Measurements from ENCODE around the gene FAM89B.

FAM89B gene

DNA sequence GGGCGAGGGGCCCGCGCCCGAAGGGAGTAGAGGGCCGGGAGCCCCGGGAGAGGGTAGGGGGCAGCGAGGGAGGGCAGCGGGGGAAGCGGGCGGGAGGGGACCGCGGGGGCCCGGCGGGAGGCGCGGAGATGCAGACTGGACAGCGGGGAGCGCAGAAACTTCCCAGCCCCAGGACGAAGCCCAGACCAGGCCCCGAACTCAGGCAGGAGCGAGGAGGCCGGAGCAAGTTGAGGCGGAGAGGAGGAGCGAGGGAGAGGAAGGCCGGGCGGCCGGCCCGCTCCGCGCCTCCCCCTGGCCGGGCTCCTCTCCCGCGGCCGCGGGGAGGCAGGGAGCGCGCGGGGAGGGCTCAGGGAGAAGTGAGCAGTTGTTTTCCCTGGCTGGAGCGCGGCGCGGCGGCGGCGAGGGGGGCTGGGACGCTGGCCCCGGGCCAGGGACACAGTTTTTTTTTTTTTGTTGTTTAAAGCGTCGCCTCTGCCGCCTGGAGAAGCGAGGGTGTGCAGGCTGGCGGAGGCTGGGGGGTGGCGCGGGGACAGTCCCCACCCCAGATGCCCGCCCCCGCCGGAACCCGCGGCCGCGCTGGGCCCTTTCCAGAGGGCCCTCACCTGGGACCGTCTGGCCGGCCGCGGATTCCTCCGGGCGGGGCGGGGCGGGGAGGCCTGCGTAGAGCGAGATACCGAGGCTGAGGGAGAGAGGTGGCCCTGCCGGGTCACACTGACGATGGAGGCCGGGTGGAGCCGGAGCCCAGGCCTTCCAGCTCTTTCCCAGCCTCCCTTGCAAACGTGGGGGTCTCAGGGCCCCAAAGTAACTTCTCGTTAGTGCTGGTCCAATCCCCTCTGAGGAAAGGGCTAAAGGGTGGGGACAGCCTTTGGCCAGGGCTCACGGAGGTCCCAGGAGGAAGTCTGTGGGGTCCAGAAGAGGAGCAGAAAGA is 14.1 kb upstream of the FAM89B start, which contains the start of gene LTBP3:
Gene LTBP3, minus strand, starts transcription at position 358 of the 928 bp plus-strand sequence. CDS start 400 bp downstream, outside the sequence.
- peak within 1 kb of the TSS; percentile 23; the same call in 1 of the 2 replicates for H3K27ac ChIP-seq (ENCODE audit: low read length)
- no peak for TF ChIP-seq EZH2phosphoT487 (IDR thresholded peaks at IDR 0.05; ENCODE audit: low read length)
- no peak for TF ChIP-seq EZH2 (optimal IDR thresholded peaks at IDR 0.05; ENCODE audit: low read depth, low read length)
- TF ChIP-seq, protein P1, sequence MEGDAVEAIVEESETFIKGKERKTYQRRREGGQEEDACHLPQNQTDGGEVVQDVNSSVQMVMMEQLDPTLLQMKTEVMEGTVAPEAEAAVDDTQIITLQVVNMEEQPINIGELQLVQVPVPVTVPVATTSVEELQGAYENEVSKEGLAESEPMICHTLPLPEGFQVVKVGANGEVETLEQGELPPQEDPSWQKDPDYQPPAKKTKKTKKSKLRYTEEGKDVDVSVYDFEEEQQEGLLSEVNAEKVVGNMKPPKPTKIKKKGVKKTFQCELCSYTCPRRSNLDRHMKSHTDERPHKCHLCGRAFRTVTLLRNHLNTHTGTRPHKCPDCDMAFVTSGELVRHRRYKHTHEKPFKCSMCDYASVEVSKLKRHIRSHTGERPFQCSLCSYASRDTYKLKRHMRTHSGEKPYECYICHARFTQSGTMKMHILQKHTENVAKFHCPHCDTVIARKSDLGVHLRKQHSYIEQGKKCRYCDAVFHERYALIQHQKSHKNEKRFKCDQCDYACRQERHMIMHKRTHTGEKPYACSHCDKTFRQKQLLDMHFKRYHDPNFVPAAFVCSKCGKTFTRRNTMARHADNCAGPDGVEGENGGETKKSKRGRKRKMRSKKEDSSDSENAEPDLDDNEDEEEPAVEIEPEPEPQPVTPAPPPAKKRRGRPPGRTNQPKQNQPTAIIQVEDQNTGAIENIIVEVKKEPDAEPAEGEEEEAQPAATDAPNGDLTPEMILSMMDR (IDR thresholded peaks at IDR 0.05; ENCODE audit: low read length), result no peak
- H3F3A ChIP-seq (ENCODE audit: insufficient read depth, low read length), result peaks cover 15% of the 10 kb centered on the region; the same call in 1 of the 2 replicates
- H2AFZ ChIP-seq (ENCODE audit: low read length), result peak within 1 kb of the TSS; percentile 78
- no peaks in the 10 kb centered on the region for H4K20me1 ChIP-seq (ENCODE audit: insufficient read depth, low read length)
- peak within 1 kb of the TSS; percentile 59 for H3K4me3 ChIP-seq (ENCODE audit: low read length)
- 0 out of 2 replicates have a peak, but pooled peaks cover 5% of the 10 kb centered on the region for H3K4me1 ChIP-seq (ENCODE audit: low read length)
- H3K36me3 ChIP-seq (replicated peaks; ENCODE audit: insufficient read depth, low read length), result no peaks in the 10 kb centered on the region
- H3K79me2 ChIP-seq (ENCODE audit: low read length), result no peaks in the 10 kb centered on the region
- H3K9me3 ChIP-seq (replicated peaks; ENCODE audit: insufficient read depth, low read length), result no peaks in the 10 kb centered on the region
- H3K4me2 ChIP-seq (ENCODE audit: low read depth, low read length), result peak within 1 kb of the TSS; percentile 79
- no peaks in the 10 kb centered on the region for H3K9me2 ChIP-seq (replicated peaks; ENCODE audit: insufficient read depth, low read length)
- peak; percentile 42 for DNase-seq
- peak within 1 kb of the TSS; percentile 65; the same call in 1 of the 2 replicates for H3K9ac ChIP-seq (ENCODE audit: low read length)
- no peaks in the 10 kb centered on the region for H3K27me3 ChIP-seq (replicated peaks; ENCODE audit: insufficient read depth, low read length)

DNA sequence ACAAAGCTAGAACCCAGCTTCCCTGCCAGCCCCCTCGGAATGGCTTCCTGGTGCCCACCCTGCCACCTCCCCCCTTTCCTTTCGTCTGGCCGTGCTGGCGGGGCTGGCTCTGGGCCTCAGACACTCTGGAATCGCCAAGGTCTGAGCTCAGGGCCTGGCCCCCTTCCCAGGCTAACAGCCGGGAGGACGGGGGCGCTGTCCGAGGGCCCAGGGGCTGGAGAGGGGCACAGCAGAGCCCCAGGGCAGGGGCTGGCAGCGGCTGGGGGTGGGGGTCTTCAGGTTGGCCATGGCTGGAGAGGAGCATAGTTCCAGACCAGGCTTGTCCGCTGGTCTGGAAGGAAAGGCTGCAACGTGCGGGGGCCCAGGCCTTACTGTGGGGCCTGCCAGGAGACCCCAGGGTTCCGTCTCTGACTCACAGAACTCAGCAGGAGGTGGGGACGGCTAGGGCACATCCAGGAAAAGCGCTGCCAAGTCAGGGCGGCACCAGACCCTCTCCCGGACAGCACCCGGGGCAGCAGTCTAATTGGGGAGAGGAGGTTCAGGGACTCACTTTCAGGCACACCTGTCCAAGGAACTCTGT is 13.3 kb upstream of the FAM89B start:
- Histone ChIP-seq H3F3A (ENCODE audit: insufficient read depth, low read length) (peaks cover 15% of the 10 kb centered on the region; the same call in 1 of the 2 replicates), H3K9ac (ENCODE audit: low read length) (peak overlapping the region; percentile 65; the same call in 1 of the 2 replicates)
- no peak for DNase-seq

DNA sequence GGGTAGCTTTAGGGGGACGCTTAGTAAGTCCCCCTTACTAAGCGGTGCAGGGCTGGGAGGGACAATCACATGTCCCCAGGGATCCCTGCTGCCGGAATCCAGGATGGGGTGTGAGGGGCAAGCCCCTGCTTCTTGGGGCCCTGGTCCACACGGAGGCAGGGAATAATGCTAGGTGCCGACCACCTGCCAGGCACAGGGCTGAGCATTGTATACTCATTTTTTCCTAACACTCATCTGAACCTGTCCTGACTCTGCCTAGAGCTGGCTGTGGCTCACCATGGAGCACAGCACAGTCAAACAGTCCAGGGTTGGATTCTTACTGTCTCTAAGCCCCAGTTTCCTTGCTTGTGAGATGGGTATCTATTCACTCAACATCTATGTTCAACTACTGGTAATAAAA is 12.8 kb upstream of the FAM89B start:
- Histone ChIP-seq H3K9me3 (replicated peaks; ENCODE audit: insufficient read depth, low read length) (no peaks in the 10 kb centered on the region), H3F3A (ENCODE audit: insufficient read depth, low read length) (peaks cover 15% of the 10 kb centered on the region; the same call in 1 of the 2 replicates), H2AFZ (ENCODE audit: low read length) (no peak overlapping the region), H3K4me1 (ENCODE audit: low read length) (0 out of 2 replicates have a peak, but pooled peaks cover 5% of the 10 kb centered on the region), H4K20me1 (ENCODE audit: insufficient read depth, low read length) (no peaks in the 10 kb centered on the region), H3K4me3 (ENCODE audit: low read length) (no peak overlapping the region), H3K9ac (ENCODE audit: low read length) (no peak overlapping the region), H3K27ac (ENCODE audit: low read length) (no peak overlapping the region), H3K79me2 (ENCODE audit: low read length) (no peaks in the 10 kb centered on the region), H3K36me3 (replicated peaks; ENCODE audit: insufficient read depth, low read length) (no peaks in the 10 kb centered on the region), H3K27me3 (replicated peaks; ENCODE audit: insufficient read depth, low read length) (no peaks in the 10 kb centered on the region), H3K4me2 (ENCODE audit: low read depth, low read length) (no peak overlapping the region), H3K9me2 (replicated peaks; ENCODE audit: insufficient read depth, low read length) (no peaks in the 10 kb centered on the region)
- no peak for DNase-seq
- TF ChIP-seq EZH2 (optimal IDR thresholded peaks at IDR 0.05; ENCODE audit: low read depth, low read length), result no peak
- no peak for TF ChIP-seq EZH2phosphoT487 (IDR thresholded peaks at IDR 0.05; ENCODE audit: low read length)
- TF ChIP-seq, protein P1 (IDR thresholded peaks at IDR 0.05; ENCODE audit: low read length), result no peak

More for the DNA sequence above, 13.3 kb upstream of the FAM89B start:
- no peaks in the 10 kb centered on the region for H3K9me3 ChIP-seq (replicated peaks; ENCODE audit: insufficient read depth, low read length)
- H3K4me3 ChIP-seq (ENCODE audit: low read length), result peak overlapping the region; percentile 59
- no peak for TF ChIP-seq EZH2phosphoT487 (IDR thresholded peaks at IDR 0.05; ENCODE audit: low read length)
- no peak for TF ChIP-seq EZH2 (optimal IDR thresholded peaks at IDR 0.05; ENCODE audit: low read depth, low read length)
- TF ChIP-seq, protein P1 (IDR thresholded peaks at IDR 0.05; ENCODE audit: low read length), result no peak
- H3K36me3 ChIP-seq (replicated peaks; ENCODE audit: insufficient read depth, low read length), result no peaks in the 10 kb centered on the region
- H3K27me3 ChIP-seq (replicated peaks; ENCODE audit: insufficient read depth, low read length), result no peaks in the 10 kb centered on the region
- peak overlapping the region; percentile 79 for H3K4me2 ChIP-seq (ENCODE audit: low read depth, low read length)
- H4K20me1 ChIP-seq (ENCODE audit: insufficient read depth, low read length), result no peaks in the 10 kb centered on the region
- no peak overlapping the region for H3K27ac ChIP-seq (ENCODE audit: low read length)
- H3K9me2 ChIP-seq (replicated peaks; ENCODE audit: insufficient read depth, low read length), result no peaks in the 10 kb centered on the region
- no peaks in the 10 kb centered on the region for H3K79me2 ChIP-seq (ENCODE audit: low read length)
- peak overlapping the region; percentile 78 for H2AFZ ChIP-seq (ENCODE audit: low read length)
- H3K4me1 ChIP-seq (ENCODE audit: low read length), result 0 out of 2 replicates have a peak, but pooled peaks cover 5% of the 10 kb centered on the region

Data from MM.1S (cell line).